Measurements from ENCODE around the gene CAMK2A.

Gene CAMK2A

DNA sequence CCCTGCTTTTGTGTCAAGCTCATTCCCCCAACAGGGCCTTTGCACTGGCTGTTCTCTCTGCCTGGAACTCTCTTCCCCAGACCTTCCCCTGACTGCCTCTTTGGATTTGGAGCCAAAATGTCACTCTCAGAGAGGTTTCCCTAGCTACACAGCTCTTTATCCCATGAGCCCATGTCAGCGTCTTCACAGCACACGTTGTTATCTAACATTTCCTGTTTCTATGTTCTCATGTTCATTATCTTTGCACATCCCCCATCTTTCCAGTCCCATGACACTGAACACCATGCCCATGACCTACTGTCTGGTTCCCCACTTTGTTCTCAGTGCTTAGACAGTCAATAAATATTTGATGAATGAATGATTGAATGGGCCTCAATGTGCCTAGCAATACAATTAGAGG is 39.5 kb upstream of the CAMK2A start:
- no peak for DNase-seq (ENCODE audit: low read depth)
- H3K4me3 ChIP-seq (ENCODE audit: low read depth, low read length): no peak overlapping the region
- TF ChIP-seq, protein P1, sequence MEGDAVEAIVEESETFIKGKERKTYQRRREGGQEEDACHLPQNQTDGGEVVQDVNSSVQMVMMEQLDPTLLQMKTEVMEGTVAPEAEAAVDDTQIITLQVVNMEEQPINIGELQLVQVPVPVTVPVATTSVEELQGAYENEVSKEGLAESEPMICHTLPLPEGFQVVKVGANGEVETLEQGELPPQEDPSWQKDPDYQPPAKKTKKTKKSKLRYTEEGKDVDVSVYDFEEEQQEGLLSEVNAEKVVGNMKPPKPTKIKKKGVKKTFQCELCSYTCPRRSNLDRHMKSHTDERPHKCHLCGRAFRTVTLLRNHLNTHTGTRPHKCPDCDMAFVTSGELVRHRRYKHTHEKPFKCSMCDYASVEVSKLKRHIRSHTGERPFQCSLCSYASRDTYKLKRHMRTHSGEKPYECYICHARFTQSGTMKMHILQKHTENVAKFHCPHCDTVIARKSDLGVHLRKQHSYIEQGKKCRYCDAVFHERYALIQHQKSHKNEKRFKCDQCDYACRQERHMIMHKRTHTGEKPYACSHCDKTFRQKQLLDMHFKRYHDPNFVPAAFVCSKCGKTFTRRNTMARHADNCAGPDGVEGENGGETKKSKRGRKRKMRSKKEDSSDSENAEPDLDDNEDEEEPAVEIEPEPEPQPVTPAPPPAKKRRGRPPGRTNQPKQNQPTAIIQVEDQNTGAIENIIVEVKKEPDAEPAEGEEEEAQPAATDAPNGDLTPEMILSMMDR (IDR thresholded peaks at IDR 0.05; ENCODE audit: insufficient read depth, low read depth, low read length, missing control alignments): no peak

DNA sequence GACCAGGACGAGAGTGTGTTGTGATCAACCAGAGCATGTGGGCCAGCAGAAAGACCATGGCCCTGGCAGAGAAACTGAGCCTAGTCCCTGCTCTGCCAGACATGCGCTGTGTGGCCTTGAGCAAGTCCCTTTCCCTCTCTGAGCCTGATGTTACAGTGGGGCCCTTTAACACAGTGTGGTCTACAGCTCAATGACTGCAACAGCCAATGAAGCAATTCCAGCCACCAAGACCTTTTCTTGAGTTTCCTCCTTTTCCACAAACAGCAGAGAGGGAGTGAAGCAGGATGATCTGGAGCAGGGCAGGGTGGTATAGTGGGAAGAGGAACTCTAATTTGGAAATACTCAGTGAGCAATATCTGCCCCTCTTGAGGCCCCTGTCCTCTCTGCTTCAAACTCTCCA is 38.9 kb upstream of the CAMK2A start:
- DNase-seq (ENCODE audit: low read depth): no peak
- TF ChIP-seq, protein P1 (IDR thresholded peaks at IDR 0.05; ENCODE audit: insufficient read depth, low read depth, low read length, missing control alignments): no peak
- no peak overlapping the region for H3K4me3 ChIP-seq (ENCODE audit: low read depth, low read length)

DNA sequence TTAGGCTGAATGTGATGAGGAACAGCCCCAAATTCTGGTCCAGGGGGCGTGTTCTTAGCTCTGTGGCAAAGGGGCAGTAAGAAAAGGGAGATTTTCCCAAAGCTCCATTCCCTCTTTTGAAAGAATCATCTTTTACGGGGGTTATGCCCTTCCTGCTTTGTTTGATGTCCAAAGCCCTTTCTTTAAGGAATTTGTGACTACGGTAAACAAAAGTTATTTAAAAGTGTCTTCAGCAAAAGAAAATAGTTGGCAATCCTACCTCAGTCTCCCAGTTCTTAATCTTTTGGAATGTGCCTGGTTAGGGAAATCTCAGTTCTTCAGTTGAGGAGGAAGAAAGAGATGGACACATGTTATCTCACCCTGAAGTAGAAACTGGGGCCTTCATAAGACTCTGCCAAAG is 37.6 kb upstream of the CAMK2A start:
- no peak overlapping the region for H3K4me3 ChIP-seq (ENCODE audit: low read depth, low read length)
- DNase-seq (ENCODE audit: low read depth): no peak

DNA sequence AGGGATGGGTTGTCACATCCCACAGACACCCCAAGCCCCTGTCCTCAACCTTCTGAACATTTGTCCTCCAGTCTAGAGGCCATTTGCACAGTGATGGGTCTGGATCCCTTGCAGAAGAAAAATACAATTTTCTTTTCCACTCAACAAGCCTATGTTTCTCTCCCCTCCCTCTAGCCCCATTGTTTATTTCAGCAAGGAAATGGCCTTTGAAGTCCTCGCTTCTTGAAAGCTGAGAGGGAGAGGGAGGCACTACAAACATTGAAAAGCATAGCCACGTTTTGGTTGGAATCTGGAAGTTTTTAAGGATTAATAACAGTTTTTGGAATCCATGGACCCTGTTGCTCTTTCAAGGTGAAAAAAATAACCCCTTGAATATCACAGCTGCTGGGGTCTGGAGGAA is 37.1 kb upstream of the CAMK2A start:
- no peak overlapping the region for H3K4me3 ChIP-seq (ENCODE audit: low read depth, low read length)
- TF ChIP-seq, protein P1 (IDR thresholded peaks at IDR 0.05; ENCODE audit: insufficient read depth, low read depth, low read length, missing control alignments): no peak
- DNase-seq (ENCODE audit: low read depth): no peak

More for the DNA sequence above, 37.6 kb upstream of the CAMK2A start:
- TF ChIP-seq, protein P1 (IDR thresholded peaks at IDR 0.05; ENCODE audit: insufficient read depth, low read depth, low read length, missing control alignments): no peak

DNA sequence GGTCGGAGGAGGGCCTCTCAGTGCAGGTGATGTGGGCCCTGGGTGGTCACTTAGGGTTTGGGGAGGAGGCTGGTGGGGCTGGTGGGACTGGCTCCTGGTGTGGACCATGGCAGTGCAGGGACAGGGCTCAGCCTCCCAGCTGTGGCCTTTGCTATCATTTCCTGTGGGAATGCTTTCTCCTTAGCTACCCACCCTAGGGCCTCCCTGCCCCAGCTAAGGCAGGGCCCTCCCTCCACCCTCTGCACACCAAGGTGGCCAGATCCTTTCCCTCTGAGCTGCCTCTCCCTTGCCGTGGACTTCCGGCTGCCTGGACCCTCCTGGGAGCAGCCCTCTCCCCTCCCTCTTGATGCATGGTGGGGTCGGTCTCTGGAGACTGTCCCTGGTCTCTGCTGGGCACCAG is 35.9 kb upstream of the CAMK2A start:
- no peak for DNase-seq (ENCODE audit: low read depth)
- TF ChIP-seq, protein P1 (IDR thresholded peaks at IDR 0.05; ENCODE audit: insufficient read depth, low read depth, low read length, missing control alignments): no peak
- no peak overlapping the region for H3K4me3 ChIP-seq (ENCODE audit: low read depth, low read length)

DNA sequence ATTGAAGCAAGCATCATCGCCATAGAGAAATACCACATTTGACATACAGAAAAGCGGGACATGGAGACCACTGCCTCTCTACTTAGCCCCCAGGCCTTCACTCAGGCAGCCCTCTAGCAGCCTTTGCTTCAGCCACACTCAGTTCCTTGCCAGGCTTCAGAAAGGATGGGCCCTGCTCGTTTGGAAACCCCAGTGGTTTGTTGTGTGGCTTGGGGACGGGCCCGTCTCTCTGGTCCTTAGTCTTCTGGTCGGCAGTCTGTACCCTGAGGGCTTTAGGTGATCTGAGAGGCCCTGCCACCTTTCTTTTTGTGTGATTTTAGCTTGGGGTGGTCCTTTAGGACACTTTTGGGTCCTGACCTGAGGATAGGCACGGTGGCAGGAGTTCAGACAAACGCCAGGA is 34.2 kb upstream of the CAMK2A start:
- TF ChIP-seq, protein P1 (IDR thresholded peaks at IDR 0.05; ENCODE audit: insufficient read depth, low read depth, low read length, missing control alignments): no peak
- DNase-seq (ENCODE audit: low read depth): no peak
- H3K4me3 ChIP-seq (ENCODE audit: low read depth, low read length): no peak overlapping the region

DNA sequence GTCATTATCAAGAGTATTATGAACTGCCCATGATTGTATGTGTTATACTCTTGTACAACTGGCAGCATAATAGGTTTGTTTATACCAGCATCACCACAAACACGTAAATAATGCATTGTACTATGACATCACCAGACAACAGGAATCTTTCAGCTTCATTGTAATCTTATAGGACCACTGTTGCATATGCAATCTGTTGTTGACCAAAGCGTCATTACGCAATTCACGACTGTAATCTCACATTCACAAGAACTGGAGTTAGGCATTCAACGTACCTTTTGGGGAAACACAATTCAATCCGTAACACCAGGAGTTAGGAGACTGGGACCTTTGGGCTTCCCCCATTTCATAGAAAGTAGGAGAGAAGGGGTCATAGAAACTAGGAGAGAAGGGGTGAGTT is 33.5 kb upstream of the CAMK2A start:
- no peak overlapping the region for H3K4me3 ChIP-seq (ENCODE audit: low read depth, low read length)
- TF ChIP-seq, protein P1 (IDR thresholded peaks at IDR 0.05; ENCODE audit: insufficient read depth, low read depth, low read length, missing control alignments): no peak
- no peak for DNase-seq (ENCODE audit: low read depth)
